ENCODE measurements around the gene MPZL3. TPM values are rescaled to one million over a fixed set of nuclear protein-coding genes. Genes with fewer than 3 reads are reported as not detected.
"Not testable (repeated sequence)": the region's sequence is repeated elsewhere in the genome, so short reads cannot be mapped to it uniquely, and the experiment has no call there.

MPZL3 gene
- total RNA-seq, 1 experiment from 2014 or later = 0.72 TPM

DNA sequence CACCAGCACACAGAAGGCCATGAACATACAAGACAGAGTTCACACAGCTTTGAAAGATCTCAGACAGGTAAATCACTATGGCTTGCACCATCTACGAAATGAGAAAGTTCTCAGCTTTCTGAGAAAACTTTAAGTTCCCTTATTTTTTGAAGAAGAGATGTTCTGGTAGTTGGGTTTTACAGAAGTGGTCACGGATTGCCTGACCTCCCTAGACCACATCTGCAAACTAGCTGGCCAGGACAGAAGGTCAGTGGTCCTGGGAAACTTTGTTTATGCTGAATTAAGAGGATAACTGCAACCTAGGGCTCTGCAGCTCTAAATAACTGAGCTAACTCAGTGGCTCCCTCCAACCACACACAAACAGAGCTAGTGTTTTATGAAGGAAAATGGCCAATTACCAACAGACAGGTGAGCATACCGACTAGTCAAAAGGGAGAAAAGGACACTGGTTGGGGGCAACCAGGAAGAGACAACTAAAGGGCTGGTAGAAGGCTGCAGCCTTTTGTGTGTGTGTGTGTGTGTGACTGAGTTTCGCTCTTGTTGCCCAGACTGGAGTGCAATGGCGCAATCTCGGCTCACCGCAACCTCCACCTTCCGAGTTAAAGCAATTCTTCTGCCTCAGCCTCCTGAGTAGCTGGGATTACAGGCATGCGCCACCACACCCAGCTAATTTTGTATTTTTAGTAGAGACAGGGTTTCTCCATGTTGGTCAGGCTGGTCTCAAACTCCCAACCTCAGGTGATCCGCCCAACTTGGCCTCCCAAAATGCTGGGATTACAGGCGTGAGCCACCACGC, 67.2 kb downstream of the MPZL3 start:
- no peak for DNase-seq (ENCODE audit: low read depth)

DNA sequence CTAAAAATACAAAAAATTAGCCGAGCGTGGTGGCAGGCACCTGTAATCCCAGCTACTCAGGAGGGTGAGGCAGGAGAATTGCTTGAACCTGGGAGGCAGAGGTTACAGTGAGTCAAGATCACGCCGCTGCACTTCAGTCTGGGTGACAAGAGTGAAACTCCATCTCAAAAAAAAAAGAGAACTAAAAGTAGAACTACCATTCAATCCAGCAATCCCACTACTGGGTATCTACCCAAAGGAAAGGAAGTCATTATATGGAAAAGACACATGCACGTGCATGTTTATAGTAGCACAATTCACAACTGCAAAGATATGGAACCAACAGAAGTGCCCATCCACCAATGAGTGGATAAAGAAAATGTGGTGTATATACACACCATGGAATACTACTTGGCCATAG, 68.5 kb downstream of the MPZL3 start:
- not testable (repeated sequence) for DNase-seq (ENCODE audit: low read depth)

DNA sequence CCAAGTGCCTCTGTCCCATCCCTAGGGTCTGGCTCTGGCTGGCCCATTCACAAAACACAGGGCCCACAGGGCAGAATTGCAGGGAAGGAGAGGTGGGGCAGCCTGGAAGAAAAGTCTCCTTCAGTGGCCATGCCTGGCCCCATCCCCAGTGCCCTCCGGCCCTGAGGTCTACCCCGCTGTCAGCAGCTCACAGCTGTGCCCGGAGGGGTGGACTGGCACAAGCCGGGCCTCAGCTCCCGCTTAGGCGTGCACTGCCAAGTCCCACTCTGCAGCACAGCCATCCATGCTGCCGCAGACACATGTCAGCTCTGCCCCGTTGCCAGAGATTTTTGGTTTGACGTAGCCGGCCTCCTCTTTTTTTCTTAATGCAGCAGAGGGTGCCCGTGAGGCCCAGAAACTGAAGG, 71.9 kb downstream of the MPZL3 start:
- peak; percentile 47 for DNase-seq (ENCODE audit: low read depth)

DNA sequence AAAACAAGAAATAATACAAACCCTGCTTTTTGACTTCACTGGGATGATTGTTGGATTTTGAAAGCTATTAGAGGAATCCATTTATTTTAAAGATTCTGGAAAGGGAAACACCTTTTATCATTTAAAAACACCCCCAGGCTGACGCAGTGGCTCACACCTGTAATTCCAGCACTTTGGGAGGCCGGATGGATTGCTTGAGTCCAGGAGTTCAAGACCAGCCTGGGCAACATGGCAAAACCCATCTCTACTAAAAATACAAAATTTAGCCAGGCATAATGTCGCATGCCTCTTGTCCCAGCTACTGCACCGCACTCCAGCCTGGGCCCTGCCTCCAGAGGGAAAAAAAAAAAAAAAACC, 75.4 kb downstream of the MPZL3 start:
- DNase-seq (ENCODE audit: low read depth) = no peak

Other genes starting within 250 kb of the MPZL3 start
- not detected in 2 replicates for gene TMPRSS4, start 175.3 kb downstream of the MPZL3 start, total RNA-seq (2014; rRNA removed; shearing (Covaris generic))
- gene SMIM35, start 165.4 kb downstream of the MPZL3 start, total RNA-seq (2014; rRNA removed; shearing (Covaris generic)) = not detected in 2 replicates
- 0.10 TPM in 1 of 2 replicates, not detected in the other for gene SCN4B, start 99.5 kb downstream of the MPZL3 start, total RNA-seq (2014; rRNA removed; shearing (Covaris generic))
- gene SCN2B, start 75.7 kb downstream of the MPZL3 start, total RNA-seq (2014; rRNA removed; shearing (Covaris generic)) = not detected in 2 replicates
- gene JAML, start 27.4 kb downstream of the MPZL3 start, total RNA-seq (2014; rRNA removed; shearing (Covaris generic)) = not detected in 2 replicates
- 0.72 TPM in 1 of 2 replicates, not detected in the other for gene MPZL2, start 11.9 kb upstream of the MPZL3 start, total RNA-seq (2014; rRNA removed; shearing (Covaris generic))
- gene CD3E, start 52.4 kb upstream of the MPZL3 start, total RNA-seq (2014; rRNA removed; shearing (Covaris generic)) = not detected in 2 replicates
- gene CD3D, start 90.3 kb upstream of the MPZL3 start, total RNA-seq (2014; rRNA removed; shearing (Covaris generic)) = not detected in 2 replicates
- not detected in 2 replicates for gene CD3G, start 92.0 kb upstream of the MPZL3 start, total RNA-seq (2014; rRNA removed; shearing (Covaris generic))
- gene UBE4A, start 107.2 kb upstream of the MPZL3 start, total RNA-seq (2014; rRNA removed; shearing (Covaris generic)) = 48.6 and 60.2 TPM in 2 replicates
- 125 and 126 TPM in 2 replicates for gene ATP5MG, start 149.2 kb upstream of the MPZL3 start, total RNA-seq (2014; rRNA removed; shearing (Covaris generic))
- 18.0 and 21.9 TPM in 2 replicates for gene KMT2A, start 184.1 kb upstream of the MPZL3 start, total RNA-seq (2014; rRNA removed; shearing (Covaris generic))

Measured in RPMI7951 (cell line).